HFF-Myc (cell line): ENCODE data around the gene GSK3B.

Source experiments
- DNase-seq: peaks from one replicate; pipeline ENCODE4 v3.0.0-alpha.2; 2011; ENCODE audit warnings: low read depth; ENCODE audit errors: extremely low read depth
- H3K4me3 ChIP-seq: replicated peaks from 2 replicates; pipeline ENCODE4 v1.5.1; 2011; ENCODE audit warnings: low read depth, mild to moderate bottlenecking, control low read depth, low read length
- CTCF ChIP-seq: IDR thresholded peaks from 2 replicates; pipeline ENCODE4 v1.5.1; 2012; ENCODE audit warnings: mild to moderate bottlenecking, low read depth, low read length, control low read depth; ENCODE audit errors: missing control alignments

Gene GSK3B

GRCh38 chr3:120130656-120131055 lies 36.4 kb upstream of the GSK3B start:
- TF ChIP-seq CTCF = no peak
- DNase-seq = no peak
- H3K4me3 ChIP-seq = no peak overlapping the region

GRCh38 chr3:120129718-120130513 lies 35.7 kb upstream of the GSK3B start:
- no peak overlapping the region for H3K4me3 ChIP-seq
- DNase-seq = no peak
- no peak for TF ChIP-seq CTCF

- no peak for TF ChIP-seq CTCF
- H3K4me3 ChIP-seq = no peak overlapping the region
- DNase-seq = no peak
These were observed 34.8 kb upstream of the GSK3B start for GRCh38 chr3:120129051-120129450.

- H3K4me3 ChIP-seq = no peak overlapping the region
- no peak for TF ChIP-seq CTCF
- no peak for DNase-seq
These were observed 31.7 kb upstream of the GSK3B start for GRCh38 chr3:120125992-120126391.

- no peak overlapping the region for H3K4me3 ChIP-seq
- DNase-seq = no peak
- no peak for TF ChIP-seq CTCF
These were observed 25.7 kb upstream of the GSK3B start for GRCh38 chr3:120119846-120120510.

- TF ChIP-seq CTCF = no peak
- DNase-seq = no peak
These were observed 20.7 kb upstream of the GSK3B start for GRCh38 chr3:120114981-120115380.

More at GRCh38 chr3:120114981-120115380, 20.7 kb upstream of the GSK3B start:
- H3K4me3 ChIP-seq = no peak overlapping the region
